ENCODE results near the gene HSD17B1. TPM values are rescaled to one million over a fixed set of nuclear protein-coding genes. Genes with fewer than 3 reads are reported as not detected.

Gene HSD17B1
- total and polyA plus RNA-seq, 8 donors: 0.32 to 3.5 (median 0.91) TPM

GRCh38 chr17:42536048-42536371, 16.7 kb upstream of the HSD17B1 start, which contains the start of gene NAGLU:
Gene NAGLU (plus strand): TSS chr17:42536241. CDS start chr17:42536273, 32 bp downstream.
- 0% methylated on average over 24 to 40 of the region's 40 CpGs for WGBS, 2 donors
- Histone ChIP-seq H3K27me3 (no peaks in the 10 kb centered on the region), H3K36me3 (no peaks in the 10 kb centered on the region), H3K4me3 (peak within 1 kb of the TSS; percentile 40 to 68 (median 64)), H3K27ac (peak within 1 kb of the TSS; percentile 46 to 91 (median 82)), H3K9me3 (no peaks in the 10 kb centered on the region), H3K4me1 (peaks cover 7 to 21% (median 13%) of the 10 kb centered on the region in 3 donors)
- no peak for TF ChIP-seq CTCF (IDR thresholded peaks at IDR 0.05)
- peak; percentile 81 to 88 (median 84) for ATAC-seq
- intact Hi-C loops (cut with DNase I): no loop called here
- DNase-seq: peak; percentile 95 to 99 (median 98)
- FAIRE-seq: no peak

DNA sequence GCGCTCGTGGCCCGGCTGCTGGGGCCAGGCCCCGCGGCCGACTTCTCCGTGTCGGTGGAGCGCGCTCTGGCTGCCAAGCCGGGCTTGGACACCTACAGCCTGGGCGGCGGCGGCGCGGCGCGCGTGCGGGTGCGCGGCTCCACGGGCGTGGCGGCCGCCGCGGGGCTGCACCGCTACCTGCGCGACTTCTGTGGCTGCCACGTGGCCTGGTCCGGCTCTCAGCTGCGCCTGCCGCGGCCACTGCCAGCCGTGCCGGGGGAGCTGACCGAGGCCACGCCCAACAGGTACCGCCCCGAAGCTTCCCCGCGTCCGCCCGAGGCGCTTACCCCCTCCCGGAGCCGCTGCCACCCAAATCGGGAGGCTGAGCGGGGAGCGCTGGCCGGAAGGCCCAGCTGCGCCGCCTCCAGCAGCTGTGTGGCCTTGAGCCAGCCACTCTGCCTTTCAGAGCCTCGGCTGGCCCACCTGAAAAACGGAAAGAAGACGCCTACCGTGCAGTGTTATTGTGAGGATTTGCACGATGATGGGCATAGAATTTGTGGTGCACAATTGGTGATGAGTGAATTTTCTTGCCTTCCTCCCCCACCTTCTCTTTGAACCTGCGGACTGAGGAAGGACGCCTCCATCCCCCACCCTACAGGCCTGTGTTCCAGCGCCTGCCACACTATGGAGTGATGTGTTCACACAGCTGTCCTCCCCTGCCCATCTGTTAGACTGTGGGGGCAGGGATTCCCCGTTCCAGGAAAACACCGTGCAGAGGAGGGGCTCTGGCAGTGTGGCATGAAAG, 16.2 kb upstream of the HSD17B1 start:
- DNase-seq: peak; percentile 89 to 96 (median 90)
- Histone ChIP-seq H3K27me3 (no peaks in the 10 kb centered on the region), H3K4me3 (peak overlapping the region; percentile 40 to 68 (median 64)), H3K36me3 (no peaks in the 10 kb centered on the region), H3K27ac (peak overlapping the region; percentile 46 to 91 (median 82)), H3K9me3 (no peaks in the 10 kb centered on the region), H3K4me1 (peaks cover 7 to 15% (median 9%) of the 10 kb centered on the region in 3 donors)
- TF ChIP-seq CTCF (IDR thresholded peaks at IDR 0.05): no peak
- WGBS, 2 donors: 1% methylated on average over 33 to 65 of the region's 65 CpGs
- ATAC-seq: peak; percentile 66 to 80 (median 76)
- intact Hi-C loops (cut with DNase I): no loop called here
- no peak for FAIRE-seq

GRCh38 chr17:42537156-42537805, 15.4 kb upstream of the HSD17B1 start:
- Histone ChIP-seq H3K36me3 (no peaks in the 10 kb centered on the region), H3K27ac (peak overlapping the region in 3 of 4 donors; percentile 81 to 91 (median 84)), H3K9me3 (no peaks in the 10 kb centered on the region), H3K4me1 (peaks cover 7 to 13% (median 9%) of the 10 kb centered on the region in 3 donors), H3K27me3 (no peaks in the 10 kb centered on the region), H3K4me3 (peak overlapping the region; percentile 40 to 68 (median 64))
- TF ChIP-seq CTCF (IDR thresholded peaks at IDR 0.05): no peak
- ATAC-seq: peak in 2 of 4 donors; percentile 1 to 7
- no peak for FAIRE-seq
- intact Hi-C loops (cut with DNase I): no loop called here
- 80 to 83% methylated on average over 30 of the region's 31 CpGs for WGBS, 2 donors
- DNase-seq: peak in 3 of 6 donors; percentile 24 to 81 (median 53)

DNA sequence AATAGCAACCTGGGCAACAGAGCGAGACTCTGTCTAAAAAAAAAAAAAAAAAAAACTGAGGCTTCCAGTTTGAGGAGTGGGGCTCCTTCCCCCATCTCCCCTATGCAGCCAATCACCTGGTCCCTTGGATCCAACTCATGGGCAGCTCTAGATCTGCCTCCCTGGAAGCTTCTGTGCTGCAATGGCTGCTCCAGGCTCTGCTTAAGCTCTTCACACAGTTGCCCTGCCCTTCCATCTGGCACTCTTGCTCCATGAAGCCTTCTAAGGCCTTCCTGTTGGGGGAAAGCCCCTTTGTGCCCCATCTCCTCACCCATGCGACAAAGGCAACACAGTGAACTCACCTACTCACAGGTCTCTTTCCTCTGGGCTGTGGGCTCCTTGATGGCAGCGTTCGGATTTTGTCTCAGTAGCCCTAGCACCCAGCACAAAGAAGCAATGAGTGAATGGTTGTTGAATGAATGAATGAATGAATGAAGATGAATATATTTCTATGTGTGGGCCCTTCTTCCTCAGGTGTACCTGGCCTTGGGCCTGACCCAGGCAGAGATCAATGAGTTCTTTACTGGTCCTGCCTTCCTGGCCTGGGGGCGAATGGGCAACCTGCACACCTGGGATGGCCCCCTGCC, 14.8 kb upstream of the HSD17B1 start:
- H3K9me3 ChIP-seq: no peaks in the 10 kb centered on the region
- intact Hi-C loops (cut with DNase I): no loop called here
- FAIRE-seq (no peak), ATAC-seq (no peak), DNase-seq (peak in 1 of 6 donors; percentile 24)
- no peaks in the 10 kb centered on the region for H3K36me3 ChIP-seq
- no peaks in the 10 kb centered on the region for H3K27me3 ChIP-seq
- 94 to 95% methylated on average over 5 of the region's 5 CpGs for WGBS, 2 donors
- peaks cover 7 to 13% (median 9%) of the 10 kb centered on the region in 3 donors for H3K4me1 ChIP-seq
- no peak overlapping the region for H3K27ac ChIP-seq
- no peak overlapping the region for H3K4me3 ChIP-seq
- no peak for TF ChIP-seq CTCF (IDR thresholded peaks at IDR 0.05)

Measured in pancreas (tissue), 10 donors.